HG02870 (cell line): Measurements from ENCODE around the gene MOXD1.

ENCODE experiments used
- ATAC-seq: cut with Tn5 transposase; IDR thresholded peaks from one replicate; pipeline ENCODE4 v1.9.1; 2021; ENCODE audit warnings: mild to moderate bottlenecking, moderate library complexity; ENCODE audit not compliant: unreplicated experiment

Gene MOXD1

DNA sequence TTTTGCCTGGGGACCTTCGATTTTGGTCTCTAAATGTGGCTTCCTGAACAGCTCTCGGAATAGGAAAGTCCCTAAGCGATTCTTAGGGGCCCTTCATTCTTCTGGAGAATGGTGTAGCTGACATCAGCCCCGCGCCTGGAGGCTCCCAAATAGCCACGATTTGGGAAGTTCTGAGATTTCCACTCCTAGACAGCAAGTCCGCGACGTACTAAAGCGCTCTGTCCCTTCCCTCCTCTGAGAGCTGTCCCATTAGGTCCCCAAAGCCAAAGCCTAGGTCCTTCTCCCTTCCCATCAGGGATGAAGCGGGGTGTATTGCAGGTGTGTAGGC is 756 bp downstream of the MOXD1 start:
- ATAC-seq: no peak

GRCh38 chr6:132399376-132400074 is 1.8 kb downstream of the MOXD1 start:
- ATAC-seq: no peak

- no peak for ATAC-seq
Observed at GRCh38 chr6:132395015-132395597, 6.2 kb downstream of the MOXD1 start.

DNA sequence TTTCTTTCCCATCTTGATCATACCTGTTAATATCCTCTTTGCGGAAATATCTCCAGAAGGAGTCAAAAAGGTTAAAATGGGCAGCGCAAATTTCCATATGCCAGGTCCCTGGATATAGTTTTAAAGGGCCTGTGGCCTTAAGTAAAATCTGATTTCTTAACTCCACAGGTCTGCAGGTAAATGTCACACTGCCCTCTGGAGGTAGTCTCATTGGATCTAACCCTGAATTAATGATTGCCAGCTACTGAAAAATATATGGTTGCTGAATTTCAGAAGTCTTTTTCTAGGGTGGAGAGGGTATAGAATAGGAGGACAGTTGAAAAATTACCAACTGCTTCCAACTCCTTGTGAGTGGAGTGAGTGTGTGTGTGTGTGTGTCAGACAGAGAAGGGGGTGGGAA is 8.5 kb downstream of the MOXD1 start:
- no peak for ATAC-seq

DNA sequence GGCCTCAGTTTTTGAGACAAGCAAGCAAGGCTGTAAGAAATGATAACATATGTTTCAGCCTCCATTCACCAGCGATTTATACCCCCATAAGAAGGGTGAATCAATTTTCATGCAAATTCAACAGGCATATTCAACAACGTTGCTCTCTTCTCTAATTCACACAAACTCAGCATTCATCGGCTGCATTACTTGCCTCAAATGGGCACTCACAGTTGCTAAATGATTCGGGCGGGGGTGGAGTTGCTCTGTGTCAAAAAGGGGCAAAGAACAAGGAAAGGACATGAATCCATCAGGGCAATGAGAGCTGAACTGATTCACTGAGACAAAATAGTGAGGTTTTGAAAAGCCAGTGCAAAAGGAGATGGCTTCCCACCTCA is 9.0 kb downstream of the MOXD1 start:
- no peak for ATAC-seq

- ATAC-seq: no peak
Observed at GRCh38 chr6:132391391-132392269, 9.6 kb downstream of the MOXD1 start.

- ATAC-seq: no peak
Observed at GRCh38 chr6:132390451-132390850, 10.8 kb downstream of the MOXD1 start.

GRCh38 chr6:132390017-132390416 is 11.3 kb downstream of the MOXD1 start:
- ATAC-seq: no peak

GRCh38 chr6:132388291-132388690 is 13.0 kb downstream of the MOXD1 start:
- ATAC-seq: no peak

DNA sequence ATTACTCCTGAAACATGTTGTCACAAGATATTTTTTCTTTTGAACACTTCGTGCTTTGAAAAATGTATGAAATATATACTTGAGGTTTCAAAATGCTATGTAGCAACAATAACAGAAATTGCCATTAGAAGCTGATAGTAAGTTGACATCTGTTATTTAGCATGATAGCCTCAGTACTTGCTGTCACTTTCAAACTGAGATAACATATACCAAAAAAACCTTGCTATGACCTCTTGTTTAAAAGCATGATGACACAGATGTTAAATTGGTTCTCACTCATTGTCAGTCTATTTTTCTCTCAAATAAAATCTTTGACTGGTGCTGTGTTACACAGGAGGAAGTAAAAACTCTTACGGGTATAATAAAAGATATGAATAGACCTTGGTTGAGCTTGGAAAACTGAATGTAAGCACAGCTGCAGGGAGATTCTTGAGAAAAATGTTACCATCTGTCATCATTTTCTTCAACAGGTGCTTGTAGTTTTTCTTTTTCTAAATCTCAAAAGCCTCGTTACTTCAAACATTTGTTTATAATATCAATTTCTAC is 18.6 kb downstream of the MOXD1 start:
- ATAC-seq: no peak

DNA sequence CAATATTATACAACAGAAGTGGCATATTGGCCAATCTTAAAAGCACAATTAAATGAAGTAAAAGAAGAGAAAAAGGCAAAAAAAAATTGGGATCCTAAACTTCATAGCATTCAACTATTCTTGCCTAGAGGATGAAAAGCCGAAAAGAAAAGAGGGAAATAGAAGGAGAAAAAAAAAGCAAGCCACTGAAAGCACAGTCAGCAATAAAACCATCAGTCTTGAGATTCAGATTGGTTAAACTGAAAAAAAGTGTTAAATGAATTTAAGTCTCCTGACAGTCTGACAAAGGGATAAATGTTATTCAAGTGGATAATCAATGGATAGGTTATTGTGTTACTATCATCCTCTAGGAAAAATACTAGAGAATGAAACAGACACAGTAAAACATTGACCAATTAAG is 19.9 kb downstream of the MOXD1 start:
- ATAC-seq: no peak

- no peak for ATAC-seq
Observed at GRCh38 chr6:132380358-132381029, 20.8 kb downstream of the MOXD1 start.

DNA sequence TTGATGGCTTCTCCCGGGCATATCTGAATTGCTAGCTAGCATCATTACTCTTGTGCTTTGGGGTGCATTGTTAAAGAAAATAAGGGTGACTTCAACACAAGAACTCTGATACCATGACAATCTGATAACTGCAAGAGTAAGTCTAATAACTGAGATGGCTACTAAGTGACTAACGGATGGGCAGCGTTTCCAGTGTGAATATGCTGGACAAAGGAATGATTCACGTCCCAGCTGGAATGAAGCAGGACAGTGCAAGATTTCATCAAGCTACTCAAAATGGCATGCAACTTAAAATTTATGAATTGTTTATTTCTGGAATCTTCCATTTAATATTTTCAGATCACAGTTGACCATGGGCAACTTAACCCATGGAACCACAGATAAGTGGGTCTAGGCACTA is 31.7 kb downstream of the MOXD1 start:
- no peak for ATAC-seq

DNA sequence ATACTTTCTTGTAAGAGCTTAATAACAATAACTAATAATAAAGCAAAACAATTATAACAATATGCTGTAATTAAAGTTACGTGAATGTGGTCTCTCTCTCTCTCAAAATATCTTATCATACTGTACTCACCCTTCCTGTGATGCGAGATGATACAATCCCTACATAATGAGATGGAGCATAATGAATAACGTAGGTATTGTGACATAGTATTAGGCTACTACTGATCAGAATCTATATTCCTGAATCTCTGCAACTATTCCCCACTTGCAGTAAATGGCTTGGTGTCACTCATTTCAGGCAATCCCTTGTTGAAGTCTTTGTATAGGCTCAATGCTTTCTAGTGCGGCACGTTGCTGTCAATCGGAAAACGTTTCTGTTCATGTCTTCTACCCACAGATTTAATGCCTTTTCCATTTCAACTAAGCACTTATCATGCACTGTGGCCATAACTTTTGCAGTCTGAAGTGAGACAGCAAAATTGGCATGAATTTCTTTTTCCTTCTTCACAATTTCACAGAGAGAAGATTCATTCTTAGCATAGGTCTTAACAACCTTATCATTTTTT is 32.3 kb downstream of the MOXD1 start:
- no peak for ATAC-seq

DNA sequence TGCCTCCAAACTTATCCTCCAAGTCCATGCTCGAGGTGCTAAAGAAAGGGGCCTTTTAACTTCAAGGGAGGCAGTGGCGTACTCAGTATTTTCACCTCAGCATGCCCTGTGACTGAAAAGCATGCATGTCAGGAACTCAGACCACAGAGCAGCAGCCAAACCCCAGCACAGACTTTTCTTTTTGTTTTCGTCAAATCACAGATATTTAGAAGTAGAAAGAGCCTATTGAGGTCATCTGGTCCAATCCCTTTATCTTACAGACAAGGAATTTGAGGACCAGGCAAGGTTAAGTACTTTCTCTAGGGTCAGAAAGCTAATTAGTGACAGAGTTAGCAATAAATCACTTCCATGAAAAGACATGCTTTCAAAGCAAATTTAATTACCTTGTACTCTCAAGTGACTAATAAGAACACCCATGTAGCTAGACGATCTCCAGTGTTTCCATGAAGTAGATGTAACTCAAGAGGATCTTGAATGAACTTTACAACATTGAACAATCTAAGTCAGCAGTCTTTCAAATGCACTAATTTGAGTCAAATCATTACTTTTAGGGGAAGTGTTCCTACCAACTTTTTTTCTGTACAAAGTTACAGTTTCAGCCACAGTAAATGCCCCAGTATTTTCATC is 35.9 kb downstream of the MOXD1 start:
- peak; percentile 98 for ATAC-seq

- no peak for ATAC-seq
Observed at GRCh38 chr6:132364306-132365074, 36.8 kb downstream of the MOXD1 start.

- no peak for ATAC-seq
Observed at GRCh38 chr6:132362442-132363185, 38.7 kb downstream of the MOXD1 start.

- no peak for ATAC-seq
Observed at GRCh38 chr6:132361101-132361500, 40.2 kb downstream of the MOXD1 start.

DNA sequence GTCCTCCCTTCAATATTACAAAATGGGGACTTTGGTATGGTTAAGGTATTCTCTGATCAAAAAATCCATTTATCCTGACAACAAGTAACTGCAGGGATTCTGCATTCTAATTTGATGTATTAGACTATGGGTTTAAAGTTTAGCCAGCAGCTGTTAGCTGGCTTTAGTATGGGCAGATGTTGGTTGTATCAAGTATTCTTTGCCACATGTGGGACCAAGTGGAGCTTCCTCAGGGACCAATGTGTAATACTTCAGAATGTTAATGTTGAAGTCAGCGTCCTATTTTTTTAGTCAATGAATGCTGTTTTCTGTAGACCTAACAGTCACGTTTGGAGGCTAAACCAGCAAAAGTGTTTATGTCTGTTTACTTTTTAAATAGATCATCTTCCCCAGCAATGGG is 41.4 kb downstream of the MOXD1 start:
- no peak for ATAC-seq
